ENCODE measurements around the gene KCNMA1.

Gene KCNMA1

DNA sequence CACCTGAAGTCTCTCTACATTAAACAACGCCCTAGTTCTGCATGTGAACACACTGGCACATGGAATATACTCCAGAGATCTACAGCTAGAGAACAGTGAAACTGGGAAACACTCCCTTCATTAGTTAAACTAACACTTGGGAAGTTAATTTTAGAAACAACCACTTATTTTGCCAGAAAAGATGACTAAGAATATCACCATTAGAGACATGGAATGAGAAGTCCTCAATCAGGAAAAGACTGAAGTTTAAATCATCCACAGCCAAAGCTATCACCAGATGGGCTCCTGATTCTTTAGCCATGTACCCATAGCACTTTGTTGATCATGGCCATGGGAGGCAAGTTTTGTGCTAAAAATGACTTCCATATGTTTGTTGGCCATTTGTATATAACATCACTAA lies 719.5 kb downstream of the KCNMA1 start:
- Histone ChIP-seq H2AFZ (ENCODE audit: low read depth) (no peak overlapping the region), H3K4me2 (no peak overlapping the region)
- TF ChIP-seq, protein P1, sequence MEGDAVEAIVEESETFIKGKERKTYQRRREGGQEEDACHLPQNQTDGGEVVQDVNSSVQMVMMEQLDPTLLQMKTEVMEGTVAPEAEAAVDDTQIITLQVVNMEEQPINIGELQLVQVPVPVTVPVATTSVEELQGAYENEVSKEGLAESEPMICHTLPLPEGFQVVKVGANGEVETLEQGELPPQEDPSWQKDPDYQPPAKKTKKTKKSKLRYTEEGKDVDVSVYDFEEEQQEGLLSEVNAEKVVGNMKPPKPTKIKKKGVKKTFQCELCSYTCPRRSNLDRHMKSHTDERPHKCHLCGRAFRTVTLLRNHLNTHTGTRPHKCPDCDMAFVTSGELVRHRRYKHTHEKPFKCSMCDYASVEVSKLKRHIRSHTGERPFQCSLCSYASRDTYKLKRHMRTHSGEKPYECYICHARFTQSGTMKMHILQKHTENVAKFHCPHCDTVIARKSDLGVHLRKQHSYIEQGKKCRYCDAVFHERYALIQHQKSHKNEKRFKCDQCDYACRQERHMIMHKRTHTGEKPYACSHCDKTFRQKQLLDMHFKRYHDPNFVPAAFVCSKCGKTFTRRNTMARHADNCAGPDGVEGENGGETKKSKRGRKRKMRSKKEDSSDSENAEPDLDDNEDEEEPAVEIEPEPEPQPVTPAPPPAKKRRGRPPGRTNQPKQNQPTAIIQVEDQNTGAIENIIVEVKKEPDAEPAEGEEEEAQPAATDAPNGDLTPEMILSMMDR (conservative IDR thresholded peaks at IDR 0.05; ENCODE audit: low read depth, low read length) = no peak

DNA sequence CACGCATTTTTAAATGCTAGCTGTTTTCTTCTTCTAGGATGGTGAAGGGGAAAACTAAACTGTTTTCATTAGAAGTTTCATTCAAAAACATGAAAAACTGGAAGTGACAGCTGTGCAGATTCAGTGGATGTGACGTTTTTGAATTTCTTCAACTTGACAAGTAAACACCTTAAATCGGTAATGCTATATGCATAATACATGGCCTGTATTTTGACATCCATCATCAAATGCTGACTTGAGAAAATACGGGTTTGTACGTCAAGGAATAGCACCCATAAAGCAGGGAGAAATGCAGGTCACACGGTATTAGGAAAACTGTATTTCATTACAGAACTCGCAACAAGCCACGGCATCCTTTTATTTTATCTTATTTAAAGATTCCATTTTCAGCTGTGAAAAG lies 720.5 kb downstream of the KCNMA1 start:
- no peaks in the 10 kb centered on the region for H3K27me3 ChIP-seq (ENCODE audit: insufficient read depth, low read depth)
- H3K4me1 ChIP-seq (ENCODE audit: low read depth, poor library complexity, severe bottlenecking) = no peaks in the 10 kb centered on the region
- H3K4me3 ChIP-seq (IDR thresholded peaks at IDR 0.05; ENCODE audit: insufficient read depth, low read depth, low read length) = no peak overlapping the region
- H3K79me2 ChIP-seq (ENCODE audit: insufficient read depth, low read depth) = no peaks in the 10 kb centered on the region
- no peak overlapping the region for H3K27ac ChIP-seq
- no peaks in the 10 kb centered on the region for H3K36me3 ChIP-seq (ENCODE audit: insufficient read depth)
- TF ChIP-seq, protein P1 (conservative IDR thresholded peaks at IDR 0.05; ENCODE audit: low read depth, low read length) = no peak
- no peak overlapping the region for H3K9ac ChIP-seq
- no peak overlapping the region for H2AFZ ChIP-seq (ENCODE audit: low read depth)
- H3K4me2 ChIP-seq = no peak overlapping the region
- no peaks in the 10 kb centered on the region for H4K20me1 ChIP-seq (ENCODE audit: insufficient read depth)

More for the DNA sequence above, 719.5 kb downstream of the KCNMA1 start:
- H4K20me1 ChIP-seq (ENCODE audit: insufficient read depth) = no peaks in the 10 kb centered on the region
- H3K4me3 ChIP-seq (IDR thresholded peaks at IDR 0.05; ENCODE audit: insufficient read depth, low read depth, low read length) = no peak overlapping the region
- no peak overlapping the region for H3K9ac ChIP-seq
- H3K4me1 ChIP-seq (ENCODE audit: low read depth, poor library complexity, severe bottlenecking) = no peaks in the 10 kb centered on the region
- H3K27me3 ChIP-seq (ENCODE audit: insufficient read depth, low read depth) = no peaks in the 10 kb centered on the region
- no peak overlapping the region for H3K27ac ChIP-seq
- no peaks in the 10 kb centered on the region for H3K79me2 ChIP-seq (ENCODE audit: insufficient read depth, low read depth)
- H3K36me3 ChIP-seq (ENCODE audit: insufficient read depth) = no peaks in the 10 kb centered on the region

DNA sequence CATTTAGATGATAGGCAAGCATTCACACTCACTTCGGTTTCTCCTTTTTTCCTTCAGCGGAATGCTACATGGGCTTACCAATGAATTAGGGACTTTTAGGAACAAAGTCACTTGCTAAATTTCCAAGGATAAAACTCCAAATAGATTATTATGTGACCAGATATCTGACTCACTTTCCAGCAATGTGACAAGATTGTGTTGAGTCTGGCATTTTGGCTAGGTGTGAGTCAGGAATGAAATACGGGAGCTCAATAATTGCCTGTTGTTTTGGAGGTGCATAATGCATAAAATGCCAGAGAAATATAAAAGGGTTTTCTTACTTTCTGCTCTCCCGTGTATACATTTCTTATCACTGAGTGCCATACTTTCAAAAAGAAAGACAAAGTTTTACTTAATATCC lies 721.1 kb downstream of the KCNMA1 start:
- H3K9ac ChIP-seq = no peak overlapping the region
- TF ChIP-seq, protein P1 (conservative IDR thresholded peaks at IDR 0.05; ENCODE audit: low read depth, low read length) = no peak
- H3K4me2 ChIP-seq = no peak overlapping the region
- no peaks in the 10 kb centered on the region for H3K79me2 ChIP-seq (ENCODE audit: insufficient read depth, low read depth)
- H2AFZ ChIP-seq (ENCODE audit: low read depth) = no peak overlapping the region
- no peaks in the 10 kb centered on the region for H3K27me3 ChIP-seq (ENCODE audit: insufficient read depth, low read depth)
- no peak overlapping the region for H3K27ac ChIP-seq
- no peaks in the 10 kb centered on the region for H3K4me1 ChIP-seq (ENCODE audit: low read depth, poor library complexity, severe bottlenecking)
- H3K4me3 ChIP-seq (IDR thresholded peaks at IDR 0.05; ENCODE audit: insufficient read depth, low read depth, low read length) = no peak overlapping the region
- no peaks in the 10 kb centered on the region for H4K20me1 ChIP-seq (ENCODE audit: insufficient read depth)
- H3K36me3 ChIP-seq (ENCODE audit: insufficient read depth) = no peaks in the 10 kb centered on the region

DNA sequence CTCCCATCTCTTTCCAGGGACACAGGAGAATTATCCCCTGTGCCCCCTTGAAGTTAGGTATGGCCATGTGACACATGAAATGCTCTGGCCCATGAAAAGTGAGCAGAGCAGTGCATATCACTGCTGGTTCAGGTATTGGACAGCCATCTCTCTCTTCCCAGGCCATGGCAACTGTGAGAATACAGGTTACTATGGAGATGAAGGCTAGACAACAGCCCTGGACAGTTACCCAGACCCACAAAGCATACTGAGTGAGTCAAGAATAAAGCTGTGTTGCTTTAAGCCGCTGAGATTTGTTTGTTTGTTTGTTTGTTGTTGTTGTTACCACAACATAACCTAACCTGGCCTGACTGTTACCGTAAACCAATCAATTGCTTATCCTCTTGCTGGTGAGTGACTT lies 722.3 kb downstream of the KCNMA1 start:
- Histone ChIP-seq H2AFZ (ENCODE audit: low read depth) (no peak overlapping the region), H3K27ac (no peak overlapping the region), H3K4me1 (ENCODE audit: low read depth, poor library complexity, severe bottlenecking) (no peaks in the 10 kb centered on the region), H3K4me2 (no peak overlapping the region), H4K20me1 (ENCODE audit: insufficient read depth) (no peaks in the 10 kb centered on the region), H3K4me3 (IDR thresholded peaks at IDR 0.05; ENCODE audit: insufficient read depth, low read depth, low read length) (no peak overlapping the region), H3K9ac (no peak overlapping the region), H3K27me3 (ENCODE audit: insufficient read depth, low read depth) (no peaks in the 10 kb centered on the region), H3K36me3 (ENCODE audit: insufficient read depth) (no peaks in the 10 kb centered on the region), H3K79me2 (ENCODE audit: insufficient read depth, low read depth) (no peaks in the 10 kb centered on the region)
- TF ChIP-seq, protein P1 (conservative IDR thresholded peaks at IDR 0.05; ENCODE audit: low read depth, low read length) = no peak

Data from KMS-11 (cell line).